ENCODE data around the gene TRAIP.

GRCh38 chr3:49787536-49787935 is 68.8 kb downstream of the TRAIP start:
- TF ChIP-seq CTCF (IDR thresholded peaks at IDR 0.05) (no peak), POLR2A (IDR thresholded peaks at IDR 0.05) (no peak)
